ENCODE results near the gene TMEM11. TPM values are rescaled to one million over a fixed set of nuclear protein-coding genes. Genes with fewer than 3 reads are reported as not detected.

Gene TMEM11
- total RNA-seq, 8 experiments from 2014 or later, result 18.7 to 41.5 (median 25.1) TPM

DNA sequence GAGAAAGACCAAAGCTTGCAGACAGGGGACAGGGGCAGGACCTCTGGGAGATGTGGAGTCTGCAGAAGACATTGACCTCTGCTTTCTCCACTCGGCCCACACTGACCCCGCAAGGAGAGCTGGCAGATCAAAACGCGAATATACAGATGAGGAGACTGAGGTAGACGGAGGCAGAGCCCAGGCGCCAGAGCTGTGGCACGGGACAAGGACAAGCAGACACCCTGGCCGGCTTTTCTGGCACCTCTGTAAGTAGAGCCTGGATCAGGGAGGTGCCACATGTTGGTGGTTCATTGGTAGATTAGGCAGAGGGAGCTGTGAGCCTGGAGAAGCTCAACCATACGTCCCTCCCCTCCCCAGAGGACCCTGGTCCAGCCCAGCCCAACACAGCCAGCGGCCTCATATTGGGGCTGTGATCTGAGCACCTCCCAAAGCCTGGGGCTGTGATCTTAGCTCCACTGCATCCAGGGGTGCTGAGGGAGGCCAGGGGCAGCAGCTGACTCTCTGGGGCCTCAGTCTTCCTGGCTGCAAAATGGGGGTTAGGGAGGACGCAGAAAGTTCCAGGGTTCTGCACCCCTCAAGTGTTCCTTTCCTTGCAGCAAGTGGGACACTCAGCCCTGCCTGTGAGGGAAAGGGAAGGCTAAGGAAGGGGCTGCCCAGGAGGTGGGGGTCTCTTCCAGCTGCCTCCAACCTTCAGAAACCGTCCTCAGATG lies 35.3 kb upstream of the TMEM11 start:
- Histone ChIP-seq H3K4me3 (no peak overlapping the region), H3K27ac (no peak overlapping the region), H3K4me1 (replicated peaks in 1 of 2) (peaks cover 0 to 13% of the 10 kb centered on the region in 2 donors)
- in situ Hi-C loops (cut with MboI; ENCODE audit: low pct_unique_long_range_greater_than_20kb in 2 of 9, low sequenced_read_pairs in 9 of 9, unreplicated experiment in 9 of 9), result loop anchor here in 1 of 9 experiments (25.0 kb wide), 1 partner anchor 112 kb away; the partner anchor contains the start of gene DHRS7B
- WGBS, 10 experiments, result 40 to 79% (median 60%) methylated on average over 1 to 7 of the region's 12 CpGs; no CpG with 5 or more reads in 5 of the 10 experiments
- no peak for ATAC-seq (replicated peaks in 6 of 8)

DNA sequence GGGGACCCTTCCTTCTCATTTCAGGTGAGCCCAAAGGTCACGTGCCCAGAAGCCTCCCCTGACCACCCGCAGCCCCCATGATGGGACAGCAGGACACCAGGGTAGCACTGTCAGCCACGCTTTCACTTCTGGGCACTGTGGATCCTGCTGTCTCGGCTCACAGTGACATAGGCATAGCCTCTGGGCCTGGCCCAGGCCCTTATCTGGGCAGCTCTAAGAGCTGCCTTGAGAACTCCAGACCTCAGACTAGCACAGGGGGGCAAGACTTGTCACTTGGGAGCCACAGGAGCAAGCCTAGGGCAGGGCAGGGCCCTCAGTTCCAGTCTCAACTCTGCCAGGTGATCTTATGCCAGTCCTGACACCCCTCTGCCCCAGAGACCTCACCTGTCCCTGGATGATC lies 34.5 kb upstream of the TMEM11 start:
- no peak overlapping the region for H3K4me3 ChIP-seq
- peaks cover 0 to 13% of the 10 kb centered on the region in 2 donors for H3K4me1 ChIP-seq (replicated peaks in 1 of 2)
- H3K27ac ChIP-seq, result no peak overlapping the region
- in situ Hi-C loops (cut with MboI; ENCODE audit: low pct_unique_long_range_greater_than_20kb in 2 of 9, low sequenced_read_pairs in 9 of 9, unreplicated experiment in 9 of 9), result loop anchor here in 1 of 9 experiments (25.0 kb wide), 1 partner anchor 111 kb away; the partner anchor contains the start of gene DHRS7B
- 74 to 80% (median 80%) methylated on average over 1 to 4 of the region's 4 CpGs; no CpG with 5 or more reads in 7 of the 10 experiments for WGBS, 10 experiments
- no peak for ATAC-seq (replicated peaks in 6 of 8)

DNA sequence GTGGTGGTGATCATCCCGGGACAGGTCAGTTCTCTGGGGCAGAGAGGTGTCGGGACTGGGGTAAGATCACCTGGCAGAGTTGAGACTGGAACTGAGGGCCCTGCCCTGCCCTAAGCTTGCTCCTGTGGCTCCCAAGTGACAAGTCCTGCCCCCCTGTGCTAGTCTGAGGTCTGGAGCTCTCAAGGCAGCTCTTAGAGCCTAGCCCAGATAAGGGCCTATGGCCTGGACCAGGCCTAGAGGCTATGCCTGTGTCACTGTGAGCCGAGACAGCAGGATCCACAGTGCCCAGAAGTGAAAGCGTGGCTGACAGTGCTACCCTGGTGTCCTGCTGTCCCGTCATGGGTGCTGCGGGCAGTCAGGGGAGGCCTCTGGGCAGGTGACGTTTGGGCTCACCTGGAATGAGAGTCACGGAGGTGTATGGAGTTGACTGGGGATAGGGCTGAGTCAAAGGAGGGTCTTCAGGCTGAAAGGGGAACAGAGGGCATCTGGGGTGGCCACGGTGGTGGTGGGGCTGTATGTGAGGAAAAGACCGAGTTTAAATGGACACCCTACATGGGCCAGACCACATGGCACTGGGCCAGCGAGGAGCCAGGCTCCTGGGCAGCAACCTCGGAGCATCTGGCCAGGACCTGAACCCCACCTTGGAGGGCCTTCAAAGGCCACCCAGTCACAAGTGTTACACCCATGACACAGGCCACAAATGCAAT lies 33.7 kb upstream of the TMEM11 start:
- 60 to 100% (median 71%) methylated on average over 1 to 6 of the region's 12 CpGs; no CpG with 5 or more reads in 6 of the 10 experiments for WGBS, 10 experiments
- in situ Hi-C loops (cut with MboI; ENCODE audit: low pct_unique_long_range_greater_than_20kb in 2 of 9, low sequenced_read_pairs in 9 of 9, unreplicated experiment in 9 of 9), result loop anchor here in 1 of 9 experiments (25.0 kb wide), 1 partner anchor 110 kb away; the partner anchor contains the start of gene DHRS7B
- no peak overlapping the region for H3K4me3 ChIP-seq
- peaks cover 0 to 13% of the 10 kb centered on the region in 2 donors for H3K4me1 ChIP-seq (replicated peaks in 1 of 2)
- ATAC-seq (replicated peaks in 6 of 8), result no peak
- H3K27ac ChIP-seq, result no peak overlapping the region

DNA sequence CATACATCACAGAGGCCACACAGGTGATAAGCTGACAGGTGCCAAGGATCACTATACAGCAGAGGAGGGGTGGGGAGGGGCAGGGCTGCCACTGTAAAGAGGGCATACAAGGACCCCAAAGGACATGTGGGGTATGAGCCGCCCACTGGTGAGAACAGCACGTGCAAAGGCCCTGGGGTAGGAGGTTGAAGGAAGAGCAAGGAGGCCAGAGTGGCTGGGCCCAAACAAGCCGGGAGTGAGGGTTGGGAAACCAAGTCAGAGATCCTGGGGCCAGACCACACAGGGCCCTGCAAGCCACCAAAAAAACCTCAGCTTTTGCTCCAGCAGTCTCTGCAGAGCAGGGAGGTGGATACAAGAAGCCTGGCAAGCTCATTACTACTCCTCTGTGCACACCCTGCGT lies 32.7 kb upstream of the TMEM11 start:
- Histone ChIP-seq H3K27ac (no peak overlapping the region), H3K4me1 (replicated peaks in 1 of 2) (peaks cover 8 to 17% of the 10 kb centered on the region in 2 donors), H3K4me3 (no peak overlapping the region)
- no peak for ATAC-seq (replicated peaks in 6 of 8)
- WGBS, 10 experiments, result 67 to 80% (median 74%) methylated on average over 1 to 3 of the region's 4 CpGs; no CpG with 5 or more reads in 7 of the 10 experiments
- in situ Hi-C loops (cut with MboI; ENCODE audit: low pct_unique_long_range_greater_than_20kb in 2 of 9, low sequenced_read_pairs in 9 of 9, unreplicated experiment in 9 of 9), result loop anchor here in 1 of 9 experiments (25.0 kb wide), 1 partner anchor 109 kb away; the partner anchor contains the start of gene DHRS7B

DNA sequence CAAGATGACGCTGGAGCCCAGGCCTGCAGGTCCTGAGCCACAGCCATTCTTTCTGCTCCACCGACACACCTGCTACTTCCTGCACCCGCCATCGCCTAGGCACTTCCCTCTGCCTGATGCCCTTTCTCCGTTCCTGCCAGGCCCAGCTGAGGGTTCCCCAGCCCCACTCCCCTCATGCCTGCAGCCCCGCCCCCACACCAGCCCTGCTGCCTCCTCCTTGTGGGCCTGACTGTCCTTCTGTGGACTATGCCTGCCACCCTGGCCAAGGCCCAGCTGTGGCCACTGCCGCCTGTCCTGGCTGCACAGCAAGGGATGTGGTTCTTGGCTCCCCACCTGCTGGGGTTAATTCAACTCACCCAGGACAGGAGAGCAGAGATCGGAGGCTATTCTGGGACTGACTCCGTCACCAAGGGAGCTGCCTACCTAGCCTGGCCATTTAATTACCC lies 31.7 kb upstream of the TMEM11 start:
- H3K4me3 ChIP-seq, result no peak overlapping the region
- H3K4me1 ChIP-seq (replicated peaks in 1 of 2), result peaks cover 16 to 25% of the 10 kb centered on the region in 2 donors
- 80 to 100% (median 100%) methylated on average over 1 to 2 of the region's 9 CpGs; no CpG with 5 or more reads in 7 of the 10 experiments for WGBS, 10 experiments
- ATAC-seq (replicated peaks in 6 of 8), result no peak
- in situ Hi-C loops (cut with MboI; ENCODE audit: low pct_unique_long_range_greater_than_20kb in 2 of 9, low sequenced_read_pairs in 9 of 9, unreplicated experiment in 9 of 9), result loop anchor here in 1 of 9 experiments (25.0 kb wide), 1 partner anchor 108 kb away; the partner anchor contains the start of gene DHRS7B
- no peak overlapping the region for H3K27ac ChIP-seq

DNA sequence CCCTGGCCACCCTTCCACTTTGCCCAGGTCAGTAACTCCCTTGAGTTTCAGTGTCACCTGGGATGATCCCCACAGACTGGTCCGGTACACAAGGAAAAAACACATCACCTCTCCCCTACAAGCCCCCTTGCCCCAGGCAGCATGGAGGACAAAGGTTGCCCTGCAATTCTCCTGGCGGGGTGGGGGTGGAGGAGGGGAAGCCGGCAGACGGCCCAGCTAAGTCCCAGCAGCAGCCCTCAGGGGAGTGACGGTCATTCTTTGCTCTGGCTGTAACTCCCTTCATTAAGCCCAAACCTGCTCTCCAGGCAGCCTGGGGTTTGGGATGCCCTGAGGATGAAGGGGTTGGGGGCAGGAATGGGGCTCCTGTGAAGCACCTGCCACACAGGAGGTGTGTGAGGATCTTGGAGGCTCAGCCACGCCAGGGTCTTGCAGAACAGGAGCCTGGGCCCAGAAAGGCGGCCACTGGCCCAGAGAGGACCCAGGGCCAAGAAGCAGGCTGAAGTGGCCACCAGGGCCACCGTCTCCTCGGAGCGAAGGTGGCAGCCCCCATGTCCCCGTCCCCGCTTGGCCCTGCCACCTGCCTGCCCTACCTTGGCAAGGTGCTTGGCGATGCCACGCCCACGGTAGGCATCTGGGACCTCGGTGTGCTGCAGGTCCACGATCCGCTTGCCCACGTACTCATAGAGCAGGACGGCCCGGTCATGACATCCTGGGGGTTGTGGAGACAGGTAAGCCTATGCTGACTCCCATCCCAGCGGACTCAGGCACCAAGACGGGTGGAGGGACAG lies 29.7 kb upstream of the TMEM11 start:
- 56 to 100% (median 80%) methylated on average over 1 to 5 of the region's 23 CpGs; no CpG with 5 or more reads in 5 of the 10 experiments for WGBS, 10 experiments
- Histone ChIP-seq H3K4me3 (no peak overlapping the region), H3K4me1 (replicated peaks in 1 of 2) (peaks cover 16 to 24% of the 10 kb centered on the region in 2 donors), H3K27ac (no peak overlapping the region)
- ATAC-seq (replicated peaks in 6 of 8), result no peak
- in situ Hi-C loops (cut with MboI; ENCODE audit: low pct_unique_long_range_greater_than_20kb in 2 of 9, low sequenced_read_pairs in 9 of 9, unreplicated experiment in 9 of 9), result loop anchor here in 1 of 9 experiments (25.0 kb wide), 1 partner anchor 106 kb away; the partner anchor contains the start of gene DHRS7B

DNA sequence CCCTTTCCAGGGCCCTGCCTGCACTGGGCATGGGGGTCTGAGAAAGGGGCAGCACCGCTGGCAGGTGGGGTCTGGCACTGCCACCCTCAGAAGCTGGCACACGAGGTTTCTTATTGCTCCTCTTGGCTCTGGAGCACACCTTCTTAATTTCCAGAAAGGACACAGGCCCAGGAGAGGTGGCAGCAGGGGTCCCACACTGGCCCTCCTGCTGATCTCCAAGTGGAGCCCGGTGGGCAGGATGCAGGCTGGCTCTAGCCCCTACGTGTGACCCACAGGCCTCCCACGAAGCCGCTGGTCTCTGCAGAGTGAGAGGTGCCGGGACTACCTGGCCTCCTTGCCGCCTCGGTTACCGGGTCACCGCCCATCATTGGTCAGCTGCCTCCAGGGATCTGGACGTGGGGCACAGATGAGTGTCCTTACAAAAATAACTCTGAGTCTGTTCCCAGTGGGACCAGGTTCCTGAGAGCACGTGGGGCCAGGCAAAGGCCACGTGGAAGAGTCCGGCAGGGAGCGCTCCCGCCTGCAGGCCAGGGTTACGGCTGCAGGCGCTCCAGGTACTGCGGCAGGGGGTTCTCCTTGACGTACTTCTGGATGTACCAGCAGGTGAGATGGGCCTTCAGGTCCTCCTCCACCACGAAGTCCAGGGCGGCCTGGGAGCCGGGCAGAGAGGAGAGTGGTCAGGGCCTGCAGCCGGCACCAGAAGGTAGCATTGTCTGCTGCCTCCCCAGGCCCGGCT lies 29.0 kb upstream of the TMEM11 start:
- Histone ChIP-seq H3K4me1 (replicated peaks in 1 of 2) (peaks cover 16 to 24% of the 10 kb centered on the region in 2 donors), H3K27ac (no peak overlapping the region), H3K4me3 (no peak overlapping the region)
- in situ Hi-C loops (cut with MboI; ENCODE audit: low pct_unique_long_range_greater_than_20kb in 2 of 9, low sequenced_read_pairs in 9 of 9, unreplicated experiment in 9 of 9), result loop anchor here in 1 of 9 experiments (25.0 kb wide), 1 partner anchor 106 kb away; the partner anchor contains the start of gene DHRS7B
- WGBS, 10 experiments, result 48 to 89% (median 86%) methylated on average over 1 to 10 of the region's 26 CpGs; no CpG with 5 or more reads in 5 of the 10 experiments
- no peak for ATAC-seq (replicated peaks in 6 of 8)

DNA sequence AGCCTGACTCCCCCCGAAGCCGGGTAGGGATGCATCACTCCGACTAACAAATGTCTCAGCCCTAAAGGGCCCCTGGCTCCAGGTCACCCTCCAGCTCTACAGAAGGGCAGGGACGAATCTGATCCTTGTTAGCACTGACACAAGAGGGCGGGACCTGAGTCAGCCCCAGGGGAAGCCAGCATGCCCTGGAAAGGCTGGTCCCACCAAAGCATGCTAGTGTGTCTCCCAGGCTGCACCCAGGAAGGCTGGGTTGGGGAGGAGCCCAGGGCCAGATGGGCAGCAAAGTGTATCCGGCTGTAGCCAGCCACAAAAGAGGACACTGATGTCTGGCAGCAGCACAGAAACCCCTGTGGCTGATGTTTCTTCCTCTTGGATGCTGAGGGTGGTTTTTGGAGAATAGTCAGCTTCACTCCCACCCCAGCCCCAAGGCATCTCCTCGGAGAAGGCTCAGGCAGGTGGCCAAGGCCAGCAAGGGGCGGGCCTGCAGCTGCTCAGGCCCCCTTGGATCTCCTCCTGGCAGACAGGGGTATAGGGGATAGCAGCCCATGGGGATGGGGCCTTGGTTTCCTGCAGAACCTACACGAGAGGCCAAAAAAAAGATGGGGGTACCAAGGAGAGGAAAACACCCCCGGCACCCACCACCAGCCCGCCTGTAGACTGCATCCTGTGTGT lies 28.2 kb upstream of the TMEM11 start:
- in situ Hi-C loops (cut with MboI; ENCODE audit: low pct_unique_long_range_greater_than_20kb in 2 of 9, low sequenced_read_pairs in 9 of 9, unreplicated experiment in 9 of 9), result loop anchor here in 1 of 9 experiments (25.0 kb wide), 1 partner anchor 105 kb away; the partner anchor contains the start of gene DHRS7B
- peak; percentile 48 to 87 (median 78) for ATAC-seq (replicated peaks in 6 of 8)
- Histone ChIP-seq H3K4me3 (no peak overlapping the region), H3K4me1 (replicated peaks in 1 of 2) (peaks cover 16 to 24% of the 10 kb centered on the region in 2 donors), H3K27ac (no peak overlapping the region)
- 0 to 74% (median 54%) methylated on average over 1 to 5 of the region's 11 CpGs; no CpG with 5 or more reads in 6 of the 10 experiments for WGBS, 10 experiments

DNA sequence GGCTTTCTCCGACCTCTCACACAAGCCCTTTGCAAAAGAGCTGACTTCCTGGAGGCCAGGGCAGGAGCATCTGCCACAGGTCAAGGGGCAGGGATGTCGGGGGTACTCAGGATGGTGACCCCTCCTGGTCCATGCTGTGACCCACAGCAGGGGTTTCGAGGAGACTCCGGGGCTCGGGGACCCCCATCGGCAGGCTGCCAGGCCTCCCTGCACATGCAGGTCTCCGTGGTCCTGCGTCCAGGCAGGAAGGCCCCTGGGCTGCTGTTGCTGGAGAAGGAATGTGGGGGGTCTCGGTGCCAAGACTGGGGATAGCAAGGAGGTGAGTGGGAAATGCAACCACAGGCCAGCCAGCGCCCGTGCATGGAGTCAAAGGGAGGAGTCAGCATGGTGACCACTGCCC lies 27.6 kb upstream of the TMEM11 start:
- Histone ChIP-seq H3K4me3 (no peak overlapping the region), H3K27ac (peak overlapping the region in 1 of 2 donors; percentile 1), H3K4me1 (replicated peaks in 1 of 2) (peaks cover 16 to 24% of the 10 kb centered on the region in 2 donors)
- in situ Hi-C loops (cut with MboI; ENCODE audit: low pct_unique_long_range_greater_than_20kb in 2 of 9, low sequenced_read_pairs in 9 of 9, unreplicated experiment in 9 of 9), result loop anchor here in 1 of 9 experiments (25.0 kb wide), 1 partner anchor 104 kb away; the partner anchor contains the start of gene DHRS7B
- WGBS, 10 experiments, result no CpG with 5 or more reads among the region's 11 CpGs
- no peak for ATAC-seq (replicated peaks in 6 of 8)

DNA sequence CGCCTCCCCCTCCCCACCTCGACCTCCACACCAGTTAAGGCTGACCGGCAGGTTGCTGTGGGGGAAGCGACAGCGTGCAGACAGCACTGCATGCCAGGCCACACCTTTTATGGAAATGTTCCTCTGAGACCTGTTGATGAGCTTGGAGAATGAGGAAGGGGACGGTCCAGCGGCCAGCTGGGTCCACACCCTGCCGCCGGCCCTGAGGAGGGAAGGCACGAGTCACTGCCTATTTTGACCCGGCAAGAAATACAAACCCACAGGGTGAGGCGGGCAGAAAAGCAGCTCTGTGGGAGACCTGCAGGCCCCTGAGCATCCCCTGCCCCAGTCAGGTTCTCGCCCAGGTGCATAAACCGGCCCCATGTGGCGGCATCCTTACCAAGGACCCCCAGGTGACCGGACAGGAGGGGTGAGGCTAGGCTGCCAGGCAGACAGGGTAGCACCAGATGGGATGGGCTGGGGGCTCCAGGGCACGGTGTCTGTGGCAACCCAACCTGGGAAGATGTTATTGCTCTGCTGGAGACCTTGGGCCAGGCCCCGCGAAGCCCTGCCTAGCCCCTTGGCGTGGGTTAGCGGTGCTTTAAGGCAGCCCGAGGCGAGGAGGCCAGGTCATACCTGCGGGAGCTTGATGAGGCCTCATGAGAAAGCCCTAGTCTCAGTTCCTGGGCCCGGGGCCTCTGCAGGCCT lies 26.6 kb upstream of the TMEM11 start:
- WGBS, 10 experiments, result 0 to 94% (median 59%) methylated on average over 1 to 7 of the region's 25 CpGs; no CpG with 5 or more reads in 4 of the 10 experiments
- in situ Hi-C loops (cut with MboI; ENCODE audit: low pct_unique_long_range_greater_than_20kb in 2 of 9, low sequenced_read_pairs in 9 of 9, unreplicated experiment in 9 of 9), result loop anchor here in 1 of 9 experiments (25.0 kb wide), 1 partner anchor 103 kb away; the partner anchor contains the start of gene DHRS7B
- no peak overlapping the region for H3K4me3 ChIP-seq
- ATAC-seq (replicated peaks in 6 of 8), result peak in 7 of 8 experiments; percentile 5 to 39 (median 20)
- peaks cover 16 to 24% of the 10 kb centered on the region in 2 donors for H3K4me1 ChIP-seq (replicated peaks in 1 of 2)
- no peak overlapping the region for H3K27ac ChIP-seq

All from motor neuron (in vitro differentiated cells).